NCI-H2107 (cell line): ENCODE results near the gene NFE2L2.
"Not testable (repeated sequence)": the region's sequence is repeated elsewhere in the genome, so short reads cannot be mapped to it uniquely, and the experiment has no call there.

Experiments used
- DNase-seq: peaks from one replicate; lab custom pipeline; 2025; lab: John Stamatoyannopoulos, UW

NFE2L2 gene

DNA sequence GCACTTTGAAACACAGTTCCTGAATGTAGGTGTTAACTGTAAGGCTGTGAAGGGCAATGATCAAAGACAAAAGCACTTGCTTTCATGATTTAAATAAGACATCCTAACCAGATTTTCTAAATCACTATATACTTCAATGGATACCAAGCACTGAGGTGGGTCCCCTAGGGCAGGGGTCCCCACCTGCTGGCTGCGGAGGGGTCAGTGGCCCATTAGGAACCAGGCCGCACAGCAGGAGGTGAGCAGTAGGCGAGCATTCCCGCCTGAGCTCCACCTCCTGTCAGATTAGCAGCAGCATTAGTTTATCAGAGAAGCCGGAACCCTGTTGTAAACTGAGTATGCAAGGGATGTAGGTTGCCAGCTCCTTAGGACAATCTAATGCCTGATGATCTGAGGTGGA, 7.1 kb downstream of the NFE2L2 start:
- DNase-seq, result no peak

DNA sequence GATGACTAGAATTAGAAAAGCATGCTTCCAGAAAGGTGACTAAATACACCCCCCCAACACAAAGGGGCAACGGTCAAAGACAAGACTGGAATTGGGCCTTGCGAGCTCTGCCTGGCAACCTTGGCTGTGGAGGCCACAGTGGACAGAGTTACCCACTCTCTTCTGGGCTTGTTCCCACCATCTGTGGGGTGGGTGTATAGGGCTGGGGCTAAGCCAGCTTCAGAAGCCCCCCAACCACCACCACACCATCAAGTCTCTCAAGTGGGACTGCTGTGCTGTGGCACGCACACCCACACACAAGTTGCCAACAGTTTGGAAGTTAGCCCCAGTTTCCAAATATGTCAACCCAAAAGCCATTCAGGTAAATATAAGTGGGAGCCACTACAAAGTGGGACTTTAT, 7.8 kb downstream of the NFE2L2 start:
- DNase-seq, result no peak

DNA sequence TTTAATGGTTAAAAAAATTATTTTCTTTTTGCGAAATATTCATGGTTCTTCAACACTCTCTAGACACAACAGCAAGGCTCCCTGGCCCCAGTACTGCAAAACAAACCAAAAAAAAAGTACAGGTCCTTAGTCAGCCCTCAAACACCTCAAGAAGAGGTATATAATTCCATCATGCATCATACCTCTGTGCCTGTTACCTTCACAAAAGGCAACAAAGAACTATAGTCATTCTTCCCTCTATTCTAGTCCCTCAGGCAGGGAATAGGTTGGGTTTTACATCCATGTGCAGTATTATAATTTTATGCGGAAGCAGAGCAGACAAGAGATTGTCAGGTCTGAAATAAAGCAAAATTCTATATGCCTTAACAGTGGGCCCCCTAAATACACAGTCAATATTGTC, 8.5 kb downstream of the NFE2L2 start:
- DNase-seq, result no peak

DNA sequence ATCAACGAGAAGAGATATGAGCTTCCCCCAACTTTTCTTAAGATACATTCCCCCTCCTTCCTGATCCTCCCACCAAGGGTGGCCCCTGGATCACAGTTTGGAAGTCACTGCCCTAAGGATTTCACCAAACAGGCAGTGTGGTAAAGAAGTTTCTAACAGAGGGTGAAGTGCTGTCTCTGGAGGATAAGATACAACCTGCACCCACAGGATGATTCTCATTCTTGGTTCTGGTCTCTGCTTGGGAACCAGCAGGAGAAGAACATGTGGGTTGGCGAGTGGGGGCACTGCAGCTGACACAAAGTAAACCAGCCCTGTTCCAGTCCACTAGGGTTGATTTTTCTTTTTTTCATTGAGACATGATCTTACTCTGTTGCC, 9.3 kb downstream of the NFE2L2 start:
- no peak for DNase-seq

DNA sequence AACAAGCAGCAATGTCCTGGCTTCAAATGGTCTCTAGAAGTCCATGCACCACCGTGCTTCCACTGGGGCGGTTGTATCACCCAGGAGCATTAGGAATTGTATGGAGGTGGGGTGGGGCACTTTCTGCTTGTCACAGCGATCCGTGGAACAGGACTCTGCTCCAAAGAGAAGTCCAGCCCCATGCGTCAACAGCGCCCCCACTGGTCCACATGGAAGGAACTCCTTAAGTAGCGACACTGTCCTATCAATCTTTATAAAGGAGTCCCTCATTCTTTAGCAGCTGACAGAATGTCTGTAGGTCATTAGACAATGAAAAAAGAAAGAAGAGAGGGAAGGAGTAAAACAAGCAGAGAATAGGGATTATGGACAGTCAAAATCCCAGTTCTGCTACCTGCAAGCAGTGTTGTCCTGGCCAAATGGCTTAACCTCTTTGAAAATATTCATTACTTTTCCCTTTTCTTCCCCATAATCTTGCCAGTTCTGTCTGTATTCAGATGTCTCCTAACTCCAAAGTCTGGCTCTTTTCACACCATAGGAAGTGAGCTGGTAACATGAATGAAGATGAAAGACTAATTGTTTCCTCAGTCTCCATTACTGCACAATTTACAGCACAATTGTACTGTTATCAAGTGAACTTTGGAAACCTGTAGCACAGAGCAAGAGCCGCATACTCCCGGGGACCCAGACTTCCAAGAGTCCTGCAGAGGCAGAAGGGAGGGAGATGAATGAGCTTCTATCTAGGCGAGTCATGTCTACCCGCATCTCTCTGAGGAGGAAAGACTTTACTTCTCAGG, 9.9 kb downstream of the NFE2L2 start:
- no peak for DNase-seq

DNA sequence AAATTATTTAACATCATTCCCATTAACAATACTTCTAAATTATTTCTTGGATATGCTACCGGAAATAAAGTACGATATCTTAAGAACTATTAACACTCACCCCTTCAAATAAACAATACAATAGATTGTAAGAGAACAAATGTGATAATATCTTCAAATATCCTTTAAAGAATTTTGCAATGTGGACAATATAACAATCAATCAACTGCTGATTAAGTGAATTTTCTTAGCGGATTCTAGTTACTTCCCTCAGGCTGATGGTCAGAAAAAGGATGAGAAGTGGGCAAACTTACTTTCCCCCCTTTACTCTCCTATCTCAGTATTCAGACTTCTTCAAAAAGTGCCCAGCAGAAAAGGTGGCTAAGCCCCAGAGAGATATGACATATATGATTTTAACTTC, 10.8 kb downstream of the NFE2L2 start:
- no peak for DNase-seq

DNA sequence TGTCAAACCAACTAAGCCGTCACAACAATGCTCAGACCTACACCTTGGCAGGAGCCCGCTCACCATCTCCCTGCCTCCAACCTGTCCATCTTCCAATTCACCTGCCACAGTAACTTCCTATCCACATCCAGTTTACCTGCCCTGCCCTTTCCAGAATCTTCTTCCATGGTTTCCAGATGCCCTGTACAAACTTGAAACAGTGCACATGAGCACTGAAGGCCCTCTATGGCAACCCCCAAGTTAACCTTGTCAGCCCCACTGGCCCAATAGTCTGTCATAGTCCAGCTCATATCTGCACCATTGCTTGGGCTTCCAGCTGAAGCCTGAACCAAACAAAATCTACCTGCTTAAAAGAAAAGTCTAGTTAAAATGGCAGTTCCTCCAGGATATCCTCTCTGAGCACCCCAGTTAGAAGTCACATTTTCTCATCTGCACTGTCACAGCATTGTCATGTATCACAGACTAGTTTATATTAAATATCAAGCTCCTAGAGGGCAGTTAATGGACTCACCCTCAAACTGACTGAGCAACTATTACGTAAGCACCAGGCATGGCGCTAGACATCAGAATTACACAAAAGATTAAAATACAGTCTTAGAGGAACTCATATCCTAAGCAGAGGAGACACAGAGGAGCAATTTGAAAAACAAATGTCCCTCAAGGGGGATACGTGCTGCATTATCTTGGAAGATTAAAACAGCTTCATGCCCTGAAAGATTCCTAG, 11.6 kb downstream of the NFE2L2 start:
- DNase-seq, result no peak

DNA sequence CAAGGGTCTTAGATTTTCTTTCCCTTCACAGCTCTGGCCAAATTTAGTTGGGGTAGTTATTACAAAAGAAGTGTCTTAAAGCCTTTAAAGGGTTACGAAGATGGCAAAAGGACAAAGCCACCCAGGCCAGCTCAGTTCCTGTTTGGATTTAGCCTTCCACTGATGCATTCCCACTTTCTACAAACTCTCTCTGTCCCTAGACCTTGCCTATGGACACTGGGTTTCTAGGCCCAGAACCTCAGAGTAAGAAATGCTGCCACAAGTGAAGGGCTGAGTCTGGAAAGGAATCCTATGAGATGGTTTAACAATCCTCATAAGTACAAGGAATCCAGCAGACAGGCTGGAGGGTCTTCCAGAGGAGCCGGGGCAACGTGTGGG, 13.4 kb downstream of the NFE2L2 start:
- no peak for DNase-seq

DNA sequence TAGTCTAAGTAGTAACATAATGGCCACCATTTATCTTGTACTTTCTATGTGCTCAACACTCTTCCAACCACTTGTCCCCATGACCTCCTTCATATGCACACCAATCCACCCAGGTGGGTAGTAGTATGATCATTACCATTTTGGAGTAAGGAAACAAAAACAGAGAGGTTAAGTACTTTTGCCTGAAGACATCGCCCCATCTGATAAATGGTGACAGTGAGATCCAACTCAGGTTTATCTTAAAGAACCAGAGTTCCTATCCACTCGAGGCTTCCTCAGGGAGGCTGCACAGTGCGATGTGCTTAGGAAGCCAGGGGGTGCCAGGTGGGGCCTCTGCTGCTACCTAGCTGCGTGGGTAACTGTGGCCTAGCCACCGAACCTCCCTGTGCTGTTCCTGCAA, 14.1 kb downstream of the NFE2L2 start:
- no peak for DNase-seq

DNA sequence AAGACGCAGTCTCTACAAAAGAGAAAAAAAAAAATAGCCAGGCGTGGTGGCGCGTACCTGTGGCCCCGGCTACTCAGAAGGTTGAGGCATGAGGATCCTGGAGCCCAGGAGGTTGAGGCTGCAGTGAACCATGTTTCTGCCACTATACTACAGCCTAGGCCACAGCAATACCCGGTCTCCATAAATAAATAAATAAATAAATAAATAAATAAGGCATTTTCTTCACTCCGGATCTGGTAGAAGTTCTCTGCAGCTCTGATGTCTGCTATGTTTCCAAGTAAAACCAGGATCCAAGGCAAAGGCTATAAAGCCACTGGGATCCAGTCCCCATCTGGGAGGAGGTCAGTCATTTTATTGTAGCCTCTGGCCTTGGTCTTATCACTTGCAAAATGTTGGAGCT, 15.5 kb downstream of the NFE2L2 start:
- DNase-seq, result no peak

DNA sequence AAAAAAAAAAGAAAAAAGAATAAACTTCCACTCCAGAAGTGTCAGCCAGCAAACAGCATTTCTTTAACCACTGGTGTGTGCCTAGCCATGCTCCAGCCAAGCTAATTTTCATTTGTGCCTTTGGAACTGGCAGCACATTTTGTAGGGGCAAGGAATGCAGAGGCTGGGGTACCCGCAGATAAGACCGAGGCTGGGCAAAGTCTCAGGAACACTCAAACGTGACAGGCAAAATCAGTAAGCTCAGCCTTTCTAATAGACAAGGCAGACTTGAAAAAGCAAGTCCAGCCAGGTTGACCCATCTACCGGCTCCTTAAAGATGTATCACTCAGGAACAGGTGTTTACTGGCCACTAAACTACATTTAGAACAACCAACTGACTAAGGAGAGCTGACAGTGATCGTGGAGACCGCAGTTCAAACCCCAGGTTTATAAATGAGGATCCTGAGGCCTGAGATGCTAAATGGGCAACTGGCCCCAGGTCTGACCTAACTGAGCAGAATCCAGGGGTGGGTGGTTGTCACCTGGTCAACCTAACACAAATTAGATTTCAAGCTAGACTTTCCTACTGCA, 16.7 kb downstream of the NFE2L2 start:
- DNase-seq, result no peak

DNA sequence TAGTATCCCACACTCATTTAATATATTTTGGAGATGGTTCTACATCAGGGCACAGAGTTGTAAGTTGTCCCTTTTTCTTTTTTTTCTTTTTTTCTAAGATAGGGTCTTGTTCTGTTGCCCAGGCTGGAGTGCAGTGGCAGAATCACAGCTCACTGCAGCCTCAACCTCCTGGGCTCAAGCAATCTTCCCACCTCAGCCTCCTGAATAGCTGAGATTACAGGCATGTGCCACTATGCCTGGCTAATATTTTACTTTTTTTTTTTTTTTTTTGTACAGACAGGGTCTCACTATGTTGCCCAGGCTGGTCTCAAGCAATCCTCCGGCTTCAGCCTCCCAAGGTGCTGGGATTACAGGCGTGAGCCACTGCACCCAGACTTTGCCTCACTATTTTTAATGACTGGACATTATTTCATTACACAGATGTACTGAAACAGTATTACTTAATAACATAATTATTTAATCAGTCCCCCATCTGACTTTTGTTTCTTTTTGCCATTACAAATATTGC, 17.9 kb downstream of the NFE2L2 start:
- DNase-seq, result not testable (repeated sequence)

DNA sequence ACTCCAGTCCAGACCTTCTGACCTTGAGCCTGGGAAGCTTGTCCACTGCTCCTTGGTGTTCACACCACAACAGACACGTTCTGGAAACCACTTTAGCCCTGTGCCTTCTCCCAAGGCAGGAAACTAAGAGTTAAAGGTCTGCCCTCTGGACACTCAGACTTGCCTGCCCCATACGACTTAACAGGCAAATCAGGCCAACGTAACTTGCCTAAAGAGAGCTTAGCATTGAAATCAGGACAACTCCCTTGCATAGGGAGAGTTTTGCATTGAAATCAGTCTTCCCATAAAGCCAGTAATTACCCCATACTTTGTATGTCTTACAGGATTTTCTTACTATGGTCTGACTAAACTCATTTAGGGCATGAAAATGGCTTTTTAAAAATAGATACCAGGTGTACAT, 18.5 kb downstream of the NFE2L2 start:
- DNase-seq, result no peak

DNA sequence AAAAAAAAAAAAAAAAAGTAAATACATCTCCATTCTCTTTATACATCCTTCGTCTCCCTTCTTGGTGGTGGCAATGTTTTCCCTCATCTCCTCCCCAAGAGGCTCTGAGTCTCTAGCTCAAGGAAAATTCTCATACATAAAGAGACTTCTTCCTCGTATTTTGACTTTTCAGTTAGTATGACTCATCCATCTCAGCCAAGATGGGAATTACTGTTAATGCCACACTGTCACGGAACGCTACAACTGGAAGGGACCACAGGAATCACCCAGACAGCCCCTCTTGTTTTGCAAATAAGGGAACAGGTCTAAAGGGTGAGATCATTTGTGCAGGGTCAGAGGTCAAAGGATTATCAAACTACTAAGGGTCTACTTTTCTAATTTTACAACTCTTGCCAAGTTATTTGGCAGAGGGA, 19.5 kb downstream of the NFE2L2 start:
- no peak for DNase-seq

DNA sequence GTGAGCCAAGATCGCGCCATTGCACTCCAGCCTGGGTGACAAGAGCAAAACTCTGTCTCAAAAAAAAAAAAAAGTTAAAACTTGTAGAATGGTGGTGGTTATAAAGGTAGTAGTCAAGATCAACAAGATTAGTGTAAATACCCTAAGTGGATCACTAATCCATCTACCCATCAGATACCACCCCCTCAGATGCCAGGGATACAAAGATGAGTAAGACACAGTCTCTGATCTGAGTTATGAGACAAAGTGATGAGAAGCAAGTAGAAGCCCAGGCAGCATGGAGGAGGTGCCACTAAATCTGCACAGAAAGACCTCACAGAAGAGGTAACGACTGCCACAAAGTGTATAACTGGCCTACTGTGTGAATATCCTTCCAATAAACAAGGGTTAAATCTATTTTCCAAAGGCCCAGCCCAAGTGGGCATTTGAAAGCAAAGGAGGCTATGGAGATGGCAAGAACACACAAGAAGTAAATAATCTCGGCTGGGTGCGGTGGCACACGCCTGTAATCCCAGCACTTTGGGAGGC, 20.2 kb downstream of the NFE2L2 start:
- DNase-seq, result no peak

DNA sequence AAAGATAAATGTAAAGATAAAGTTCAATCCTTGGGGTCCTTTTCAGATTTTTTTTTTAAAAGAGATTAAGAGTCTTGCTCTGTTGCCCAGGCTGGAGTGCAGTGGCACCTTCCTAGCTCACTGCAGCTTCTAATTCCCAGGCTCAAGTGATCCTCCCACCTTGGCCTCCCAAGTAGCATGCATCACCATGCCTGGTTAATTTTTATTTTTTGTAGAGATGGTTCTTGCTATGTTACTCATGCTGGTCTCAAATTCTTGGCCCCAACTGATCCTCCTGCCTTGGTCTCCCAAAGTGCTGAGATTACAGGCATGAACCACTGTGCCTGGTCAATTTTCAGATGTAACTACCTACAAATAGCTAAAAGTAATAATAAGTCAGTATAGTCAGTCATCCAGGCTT, 21.1 kb downstream of the NFE2L2 start:
- DNase-seq, result no peak

DNA sequence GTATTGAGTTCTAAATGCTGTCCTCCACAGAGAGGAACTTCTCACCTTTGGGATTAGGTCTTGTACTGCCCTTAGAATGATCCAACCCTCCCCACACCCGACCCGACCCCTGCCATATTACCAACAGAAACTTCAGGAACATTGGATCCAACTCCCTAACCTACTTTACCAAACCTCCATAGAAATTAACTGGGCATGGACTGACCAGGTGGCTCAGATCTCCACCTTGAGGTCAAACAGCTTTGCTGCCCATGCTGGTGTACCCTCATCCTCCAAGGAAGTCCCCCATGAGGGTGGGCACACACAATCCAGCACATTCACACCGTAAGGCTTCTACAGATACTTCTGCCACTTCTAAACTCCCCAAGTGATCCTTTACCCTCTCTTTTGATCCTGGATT, 21.5 kb downstream of the NFE2L2 start:
- no peak for DNase-seq

DNA sequence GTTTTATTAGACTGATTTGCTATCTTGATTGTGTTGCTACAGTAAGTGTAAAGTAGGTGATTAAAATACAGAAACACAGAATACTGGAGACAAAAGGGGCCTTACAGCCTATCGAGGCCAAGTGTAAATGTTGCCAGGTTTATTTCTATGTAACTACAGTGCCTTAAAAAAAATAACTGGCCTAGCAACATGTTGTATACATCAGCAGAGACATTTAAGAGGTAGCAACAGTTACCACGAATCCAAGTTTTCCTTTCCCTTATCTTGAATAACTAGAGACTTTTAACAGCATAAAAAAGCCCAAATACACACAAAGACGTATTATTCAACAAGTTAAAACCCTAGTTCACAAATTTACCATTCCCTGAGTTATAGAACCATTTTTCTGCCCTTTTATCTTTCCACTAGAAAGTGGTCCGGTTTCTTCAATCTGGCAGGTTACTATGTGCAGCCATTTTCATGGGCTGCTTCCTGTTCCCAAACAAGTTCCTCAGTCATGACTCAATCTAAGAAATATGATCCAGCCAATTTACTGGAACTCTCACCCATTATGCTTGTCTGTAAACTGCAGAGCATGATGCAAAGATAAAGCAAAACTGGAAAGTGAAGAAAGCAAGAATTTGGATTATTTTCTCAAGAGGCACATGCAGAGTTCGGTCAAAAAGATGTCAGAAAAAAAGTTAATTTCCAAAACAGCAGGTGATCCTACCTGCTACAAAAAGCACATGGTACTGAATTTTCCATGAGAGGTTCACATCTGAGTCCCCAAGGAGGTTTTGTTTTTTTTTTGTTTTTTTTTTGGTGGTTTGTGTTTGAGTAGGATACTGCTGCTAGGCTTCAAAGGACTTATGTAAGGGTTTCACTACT, 22.2 kb downstream of the NFE2L2 start:
- DNase-seq, result no peak

DNA sequence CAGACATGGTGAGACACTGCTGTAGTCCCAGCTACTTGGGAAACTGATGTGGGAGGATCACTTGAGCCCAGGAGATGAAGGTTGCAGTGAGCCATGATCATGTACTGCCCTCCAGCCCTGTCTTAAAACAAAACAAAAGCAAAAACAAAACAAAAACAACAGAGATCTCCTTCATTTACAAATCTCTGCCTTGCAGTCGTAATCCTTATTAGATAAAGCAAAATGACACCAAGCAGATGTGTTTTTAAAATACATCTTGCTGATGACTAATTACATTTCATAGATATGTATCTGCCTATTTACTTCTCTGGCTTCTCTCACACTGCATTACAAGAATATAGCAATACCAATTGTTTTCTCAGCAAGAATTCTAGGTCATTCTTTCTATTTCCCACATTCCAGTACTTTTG, 22.8 kb downstream of the NFE2L2 start:
- DNase-seq, result no peak

DNA sequence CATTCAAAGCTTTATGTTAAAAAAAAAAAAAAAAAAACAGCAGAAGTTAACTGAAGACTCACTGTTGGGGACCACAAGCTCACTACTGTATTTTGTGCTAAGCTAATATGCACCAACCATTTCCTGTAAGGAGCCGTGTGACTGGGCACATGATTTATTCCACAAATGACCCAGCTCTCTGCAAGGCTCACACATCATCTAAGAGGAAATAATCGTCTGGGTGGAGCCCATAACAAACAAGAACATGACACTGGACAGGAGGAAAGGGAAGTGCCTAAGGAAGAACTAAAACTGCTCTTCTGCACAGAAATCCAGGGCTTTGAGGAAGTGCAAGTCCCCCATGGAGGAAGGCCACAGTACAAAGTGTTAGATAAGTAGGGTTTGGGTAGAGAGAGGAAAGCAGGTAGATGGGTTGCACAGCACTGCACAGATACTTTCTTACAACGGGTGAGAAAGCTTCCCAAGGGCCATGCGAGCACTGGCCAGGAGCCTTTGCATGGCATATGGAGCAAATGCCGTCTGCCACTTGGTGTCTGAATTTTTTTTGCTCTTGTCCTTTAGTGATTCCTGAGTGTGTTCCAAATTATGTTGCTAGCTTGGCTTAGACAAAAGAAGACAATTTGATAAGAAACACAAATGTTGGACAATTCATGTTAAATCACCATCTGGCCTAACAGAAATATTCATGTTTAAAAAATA, 24.4 kb downstream of the NFE2L2 start:
- DNase-seq, result no peak

DNA sequence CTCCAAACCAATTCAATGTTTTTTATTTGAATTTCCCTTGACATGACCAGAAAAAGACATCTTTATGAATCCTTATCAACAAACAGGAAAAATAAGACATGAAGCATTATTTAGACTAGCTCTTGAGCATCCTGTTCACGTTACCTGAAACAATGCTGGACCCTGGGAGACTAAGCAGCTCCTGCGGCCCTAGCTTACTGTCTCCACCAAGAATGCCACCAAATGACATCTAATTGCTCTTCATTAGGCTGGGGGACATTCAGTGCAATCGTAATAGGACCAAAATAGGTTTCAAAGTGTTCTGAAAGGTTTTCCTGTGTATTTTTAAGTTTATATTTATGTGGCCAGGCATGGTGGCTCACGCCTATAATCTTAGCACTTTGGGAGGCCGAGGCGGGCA, 25.5 kb downstream of the NFE2L2 start:
- DNase-seq, result no peak
